CD4-positive, alpha-beta T cell treated with Interleukin-6 for 4 hours (primary cell): ENCODE measurements around the gene HBS1L.

Source experiments
- DNase-seq: peaks from one replicate; pipeline ENCODE4 v3.0.0-alpha.2; 2020; ENCODE audit warnings: mixed read lengths

Gene HBS1L

DNA sequence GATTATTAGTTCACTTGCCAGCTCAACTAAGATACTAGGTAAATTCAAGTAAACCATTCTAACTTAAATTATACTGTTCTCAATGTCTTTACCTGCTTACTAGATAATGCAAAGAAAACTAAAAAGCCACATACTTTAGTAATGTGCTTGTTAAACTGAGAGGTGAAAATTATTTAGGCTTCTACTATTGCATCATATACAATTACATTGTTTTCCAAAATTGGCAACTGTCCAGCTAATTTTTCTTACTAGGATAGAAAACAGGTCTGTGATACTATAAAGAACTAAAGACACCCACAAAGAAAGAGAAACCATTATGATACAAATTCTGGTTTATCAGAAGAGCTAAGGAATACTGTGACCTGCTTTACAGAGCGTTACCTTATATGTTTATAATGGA lies 59.1 kb downstream of the HBS1L start:
- no peak for DNase-seq

GRCh38 chr6:134994431-134994830 lies 60.2 kb downstream of the HBS1L start:
- no peak for DNase-seq

DNA sequence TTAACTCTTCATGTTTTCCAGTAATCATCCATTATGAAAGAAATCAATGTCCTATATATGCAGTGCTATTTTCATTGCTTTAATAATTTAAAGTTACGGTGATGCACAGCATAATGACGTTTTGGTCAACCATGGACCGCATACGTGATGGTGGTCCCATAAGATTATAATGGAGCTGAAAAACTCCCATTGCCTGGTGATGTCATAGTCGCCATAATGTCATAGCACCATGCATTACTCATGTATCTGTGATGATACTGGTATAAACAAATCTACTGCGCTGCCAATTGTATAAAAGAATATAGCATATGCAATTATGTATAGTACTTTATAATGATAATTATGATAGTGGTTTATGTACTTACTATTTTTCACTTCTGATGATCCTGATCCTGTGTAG lies 62.5 kb downstream of the HBS1L start:
- DNase-seq = no peak

DNA sequence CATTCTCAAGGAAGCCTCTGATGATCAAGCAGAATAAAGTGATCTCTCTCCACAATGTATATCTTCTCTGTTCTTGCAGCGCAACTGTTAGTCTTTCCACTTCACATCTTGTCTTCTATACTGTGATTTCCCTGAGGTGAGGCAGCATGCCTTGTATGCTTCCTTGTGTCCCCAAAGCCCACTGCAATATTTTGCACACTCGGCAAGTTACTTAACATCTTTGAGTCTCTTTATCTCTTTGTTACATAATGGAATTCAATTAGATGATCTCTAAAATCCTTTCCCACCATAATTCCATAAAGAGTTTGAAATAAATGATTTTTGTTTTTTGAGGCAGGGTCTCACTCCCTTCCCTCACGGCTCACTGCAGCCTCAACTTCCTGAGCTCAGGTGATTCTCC lies 64.4 kb downstream of the HBS1L start:
- no peak for DNase-seq

DNA sequence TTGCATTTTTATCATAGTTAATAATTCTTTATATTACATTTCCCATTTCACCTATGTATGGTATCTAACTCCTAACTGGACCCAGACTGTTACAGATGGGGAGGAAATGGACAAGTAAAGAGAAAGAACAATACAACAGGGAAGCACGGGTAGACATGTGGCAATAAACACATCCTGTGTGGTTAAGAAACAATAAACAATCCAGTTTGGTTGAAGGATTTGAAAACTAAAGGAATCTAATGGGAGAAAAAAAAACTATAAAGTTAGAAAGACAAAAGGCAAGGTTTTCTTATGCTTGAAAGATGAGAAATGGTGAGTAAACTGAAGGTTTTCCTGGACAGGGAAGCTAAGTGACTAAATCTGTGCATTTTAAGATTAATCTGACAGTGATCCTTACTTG lies 69.8 kb downstream of the HBS1L start:
- no peak for DNase-seq

DNA sequence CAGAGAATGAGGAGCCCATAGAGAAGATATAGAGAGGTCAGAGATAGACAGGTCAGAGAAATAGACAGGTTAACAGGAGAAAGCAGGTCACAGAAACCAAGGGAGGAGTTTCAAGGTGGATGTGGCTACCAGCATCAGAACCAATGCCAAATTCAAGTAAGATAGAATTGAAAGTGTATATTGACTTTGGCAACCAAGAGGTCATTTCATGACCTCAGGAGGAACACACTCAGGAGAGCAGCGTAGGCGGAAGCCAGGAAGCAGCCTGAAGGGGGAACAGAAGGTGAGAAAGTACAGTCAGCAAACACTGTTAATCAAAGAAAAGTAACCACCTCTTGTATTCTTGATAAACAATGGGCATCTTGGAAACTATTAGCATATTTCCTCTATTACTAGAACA lies 70.8 kb downstream of the HBS1L start:
- DNase-seq = no peak

- DNase-seq = no peak
Observed at GRCh38 chr6:134982161-134982560, 72.5 kb downstream of the HBS1L start.

GRCh38 chr6:134980846-134981245 lies 73.8 kb downstream of the HBS1L start:
- DNase-seq = no peak

- DNase-seq = no peak
Observed at GRCh38 chr6:134979142-134979541, 75.5 kb downstream of the HBS1L start.

DNA sequence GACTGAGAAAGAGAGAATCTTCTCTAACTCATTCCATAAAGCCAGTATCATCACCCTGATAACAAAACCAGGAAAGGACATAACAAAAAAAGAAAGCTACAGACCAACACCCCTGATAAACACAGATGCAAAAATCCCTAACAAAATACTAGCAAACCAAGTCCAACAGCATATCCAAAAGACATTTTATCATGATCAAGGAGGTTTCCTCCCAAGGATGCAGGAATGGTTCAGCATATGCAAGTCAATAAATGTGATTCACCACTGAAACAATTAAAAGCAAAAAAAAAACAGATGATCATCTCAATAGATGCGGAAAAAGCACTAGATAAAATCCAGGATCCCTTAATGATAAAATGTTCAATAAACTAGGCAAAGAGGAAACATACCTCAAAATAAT lies 80.3 kb downstream of the HBS1L start:
- DNase-seq = no peak

DNA sequence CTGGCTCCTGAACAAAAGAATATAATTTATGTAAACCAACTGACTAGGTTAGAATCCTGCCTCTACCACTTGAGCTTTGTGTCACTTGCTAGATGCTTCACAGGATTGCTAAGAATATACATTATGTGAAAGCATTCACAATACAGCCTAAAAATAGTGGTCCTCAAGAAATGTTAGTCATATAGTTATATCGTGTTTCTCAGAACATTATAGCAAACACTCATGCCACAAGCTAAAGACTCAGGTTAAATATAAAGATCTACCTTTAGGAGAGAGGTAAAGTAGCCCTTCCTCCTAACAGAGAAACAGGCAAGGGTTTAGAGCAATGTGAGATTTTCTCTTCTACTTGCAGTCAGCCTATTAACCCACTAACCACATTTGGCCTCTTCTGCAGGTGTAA lies 86.9 kb downstream of the HBS1L start:
- DNase-seq = no peak

DNA sequence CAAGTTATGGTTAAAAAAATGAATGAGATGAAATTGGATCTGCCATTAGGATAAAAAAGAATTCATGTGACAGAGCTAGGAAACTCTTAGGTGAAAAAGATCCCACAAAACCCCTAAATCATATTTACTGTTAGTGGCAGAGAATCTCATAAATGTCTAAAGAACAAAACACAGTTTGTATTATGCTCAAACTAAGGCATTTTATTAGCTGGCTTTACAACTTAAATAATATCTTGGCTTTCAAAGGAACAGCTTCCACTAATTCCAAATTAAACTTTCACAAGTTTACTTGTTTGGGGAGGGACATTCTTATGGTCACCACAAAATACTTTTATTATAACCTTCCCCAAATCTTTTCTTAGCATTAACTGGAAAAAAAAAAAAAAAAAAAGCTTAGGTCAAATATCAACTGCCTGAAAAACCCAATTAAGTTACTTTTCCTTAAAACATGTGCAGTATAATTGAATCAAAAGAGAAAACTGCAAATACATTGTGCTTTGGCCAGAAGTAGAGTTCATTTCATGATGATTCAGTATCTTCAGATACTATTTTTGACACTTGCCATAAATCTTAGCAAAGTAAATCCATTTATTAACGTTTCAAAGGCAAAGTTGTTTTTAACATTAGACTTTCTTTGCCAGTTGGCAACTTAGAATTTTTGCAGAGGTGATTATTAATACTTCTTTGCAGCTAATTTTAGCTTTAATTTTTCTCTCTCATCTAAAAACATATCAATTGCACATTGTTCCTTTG lies 90.0 kb downstream of the HBS1L start:
- DNase-seq = no peak

DNA sequence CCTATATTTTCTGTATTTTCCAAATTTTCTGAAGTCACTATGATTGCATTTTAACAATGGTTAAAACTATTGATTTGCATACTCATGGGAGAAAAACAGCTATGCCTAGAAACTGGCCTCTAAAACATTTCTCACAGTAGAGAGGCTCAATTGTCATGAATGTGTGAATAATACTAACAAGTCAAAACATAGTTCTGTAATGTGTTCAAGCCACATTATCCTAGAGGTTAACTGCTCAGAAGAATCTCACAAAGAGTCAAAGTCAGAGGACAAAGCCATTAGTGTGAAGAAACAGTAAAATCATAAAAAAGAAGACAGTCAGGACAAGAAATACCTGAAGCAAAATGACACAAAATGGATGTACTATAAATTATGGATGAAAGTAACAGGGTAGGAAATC lies 92.2 kb downstream of the HBS1L start:
- DNase-seq = no peak

DNA sequence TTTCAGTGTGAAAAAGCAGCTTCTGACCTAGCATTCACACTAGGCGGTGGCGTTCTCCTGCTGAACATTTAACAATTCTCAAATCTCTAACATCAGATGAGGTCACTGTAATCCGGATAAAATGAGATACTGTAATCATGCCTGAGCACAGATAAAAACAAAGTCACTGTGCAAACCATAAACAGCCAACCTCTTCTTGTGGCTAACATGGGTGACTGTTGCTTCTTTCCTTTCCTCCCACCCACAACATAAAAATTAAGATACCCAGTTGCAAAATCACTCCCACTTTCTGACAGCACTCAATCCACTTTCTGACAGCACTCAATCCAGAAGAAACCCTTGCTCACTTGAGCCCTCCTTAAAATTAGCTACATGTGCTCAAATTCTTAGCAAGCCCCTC lies 93.3 kb downstream of the HBS1L start:
- DNase-seq = no peak

DNA sequence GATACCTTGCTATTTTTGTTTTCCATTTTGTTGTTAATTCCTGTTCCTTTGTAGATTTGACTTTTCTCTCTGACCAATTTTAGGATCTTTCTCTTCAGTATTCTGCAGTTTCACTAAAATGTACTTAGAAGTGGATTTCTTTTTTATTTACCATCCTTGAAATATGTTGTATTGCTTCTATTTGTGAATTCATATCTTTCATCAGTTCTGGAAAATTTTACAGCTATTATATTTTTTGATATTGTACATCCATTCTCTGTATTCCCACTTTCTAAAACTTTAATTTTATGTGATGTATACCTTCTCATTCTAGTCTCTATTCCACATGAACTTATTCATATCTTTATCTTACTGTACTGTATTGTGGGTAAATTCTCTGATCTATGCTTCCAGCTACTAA lies 95.0 kb downstream of the HBS1L start:
- DNase-seq = no peak

DNA sequence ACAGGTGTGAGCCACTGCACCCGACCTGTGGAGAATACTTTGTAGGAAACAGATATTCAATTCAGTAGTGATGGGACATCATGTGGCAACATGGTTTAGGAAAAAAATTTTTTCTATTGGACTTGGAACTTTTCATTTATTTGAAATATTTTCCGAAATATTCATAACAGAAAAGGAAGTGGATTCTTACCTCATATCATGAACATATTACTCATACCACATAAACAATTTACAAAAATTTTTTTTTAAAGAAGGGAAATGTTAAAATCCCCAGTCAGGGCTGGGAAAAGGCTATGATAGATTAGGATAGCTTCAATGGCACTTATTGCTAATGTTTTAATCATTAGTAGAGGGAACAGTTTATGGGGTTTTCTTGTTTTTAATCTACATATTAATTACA lies 97.9 kb downstream of the HBS1L start:
- no peak for DNase-seq

GRCh38 chr6:134956032-134956431 lies 98.6 kb downstream of the HBS1L start:
- DNase-seq = no peak

GRCh38 chr6:134954272-134955000 lies 100.2 kb downstream of the HBS1L start:
- DNase-seq = no peak

DNA sequence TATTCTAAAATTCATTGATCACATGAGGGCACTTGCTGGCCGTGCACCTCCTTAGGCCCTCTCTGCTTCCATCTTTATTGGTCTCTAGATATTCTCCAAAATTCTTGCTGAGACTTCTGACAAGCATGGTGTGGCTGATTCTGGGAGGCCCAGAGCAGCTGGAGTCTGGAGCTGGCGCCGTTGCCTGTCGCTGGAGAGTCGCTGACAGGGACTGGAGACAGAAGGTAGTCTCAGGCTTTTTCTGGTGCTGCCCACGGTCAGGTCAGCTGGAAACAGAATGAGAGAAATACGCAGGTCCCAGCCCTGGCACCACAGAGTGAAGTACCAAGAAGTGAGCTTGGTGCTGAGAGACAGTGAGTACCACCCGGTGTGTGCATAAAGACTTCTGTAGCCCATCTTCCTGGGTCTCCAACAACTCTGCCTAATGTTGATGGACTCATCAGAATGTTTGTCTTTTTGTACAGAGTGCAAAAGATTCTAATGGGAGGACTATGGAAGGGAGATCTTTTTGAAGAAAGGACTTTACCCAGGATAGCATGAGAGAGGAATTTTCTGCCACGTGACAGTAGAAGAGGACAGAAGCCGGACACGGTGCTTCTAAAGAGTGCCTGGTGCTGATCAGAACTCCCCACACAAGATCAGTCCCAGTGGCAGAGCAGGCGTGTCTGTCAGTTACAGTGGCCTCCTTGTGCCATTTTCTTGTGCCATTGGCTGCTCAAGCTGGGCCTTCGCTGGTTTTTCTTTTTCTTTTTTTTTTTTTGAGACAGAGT lies 102.9 kb downstream of the HBS1L start:
- no peak for DNase-seq

- DNase-seq = no peak
Observed at GRCh38 chr6:134950482-134950881, 104.1 kb downstream of the HBS1L start.

DNA sequence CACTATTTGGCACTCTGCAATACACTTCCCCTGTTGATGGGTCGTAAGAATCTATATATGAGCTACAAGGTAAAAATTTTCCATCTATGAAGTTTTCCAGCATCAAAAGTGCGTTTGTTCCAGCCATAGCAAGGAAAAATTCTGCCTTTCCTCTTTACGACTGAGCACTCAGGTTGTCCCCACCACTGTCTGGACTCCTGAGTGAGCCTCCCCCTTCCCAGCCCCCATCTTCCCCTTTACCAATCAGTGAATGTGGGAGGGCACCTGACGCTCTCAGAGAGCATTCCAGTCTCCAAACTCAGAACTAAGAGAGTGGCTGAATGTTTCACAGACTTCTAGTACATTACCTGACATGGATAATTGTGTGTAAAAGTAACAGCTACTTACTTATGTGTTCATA lies 104.7 kb downstream of the HBS1L start, which contains the start of gene ALDH8A1:
Gene ALDH8A1, minus strand, starts transcription at position 175 of the 400 bp plus-strand sequence. Its CDS starts 48 bp downstream, at position 127.
- no peak for DNase-seq

DNA sequence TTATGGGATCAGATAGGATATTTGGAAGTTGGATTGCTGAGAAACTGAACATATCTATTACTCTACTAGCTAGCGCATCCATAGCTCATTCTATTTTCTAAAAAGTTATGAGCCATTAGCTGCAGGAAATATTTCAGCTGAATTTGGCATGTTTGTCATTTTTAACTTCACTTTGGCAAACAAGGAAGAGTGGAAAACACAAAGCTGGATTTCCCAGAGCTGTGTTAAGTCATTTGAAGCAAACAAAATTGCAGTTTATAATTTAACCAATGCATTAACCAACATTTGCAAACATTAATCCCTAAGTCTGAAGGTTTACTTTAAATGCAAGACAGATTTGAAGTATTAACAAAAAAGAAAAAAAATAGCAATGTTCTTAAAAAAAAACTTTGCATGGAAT lies 105.9 kb downstream of the HBS1L start:
- no peak for DNase-seq

GRCh38 chr6:134948142-134948541 lies 106.5 kb downstream of the HBS1L start:
- DNase-seq = no peak

DNA sequence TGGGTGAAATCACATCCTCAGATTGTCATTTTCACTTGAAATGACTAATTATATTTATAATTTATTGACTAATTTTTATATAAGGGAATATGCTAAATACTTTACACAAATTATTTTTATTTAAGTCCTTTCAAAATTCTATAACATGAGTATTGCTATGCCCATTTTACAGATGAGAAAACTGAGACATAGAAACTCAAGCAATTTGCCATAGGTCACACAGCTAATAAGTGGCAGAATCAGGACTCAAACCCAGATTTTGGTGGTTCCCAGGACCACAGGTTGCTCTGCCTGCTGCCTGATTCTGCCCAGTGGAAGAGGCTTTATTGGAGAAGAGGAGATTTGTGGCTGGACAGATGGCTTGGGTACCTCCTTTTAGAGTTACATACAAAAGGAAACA lies 109.6 kb downstream of the HBS1L start:
- DNase-seq = no peak
